Stimulated activated CD4-positive, alpha-beta T cell treated with anti-CD3 and anti-CD28 coated beads, Interleukin-15, amount 100 ng/mL, for 24 hours (primary cell): ENCODE data around the gene RBMS3.

Experiments
- DNase-seq: peaks from one replicate; pipeline ENCODE4 v3.0.0-alpha.2; 2020

Gene RBMS3

GRCh38 chr3:29537889-29538609, 257.2 kb downstream of the RBMS3 start:
- DNase-seq = no peak

- no peak for DNase-seq
These were observed 257.7 kb downstream of the RBMS3 start for GRCh38 chr3:29538610-29538958.

GRCh38 chr3:29540544-29540943, 259.7 kb downstream of the RBMS3 start:
- no peak for DNase-seq

GRCh38 chr3:29544701-29545363, 264.0 kb downstream of the RBMS3 start:
- DNase-seq = no peak

- no peak for DNase-seq
These were observed 264.7 kb downstream of the RBMS3 start for GRCh38 chr3:29545615-29546014.

GRCh38 chr3:29552051-29552450, 271.2 kb downstream of the RBMS3 start:
- DNase-seq = no peak

GRCh38 chr3:29554566-29554965, 273.7 kb downstream of the RBMS3 start:
- DNase-seq = no peak

- no peak for DNase-seq
These were observed 274.7 kb downstream of the RBMS3 start for GRCh38 chr3:29555590-29555989.

- no peak for DNase-seq
These were observed 276.3 kb downstream of the RBMS3 start for GRCh38 chr3:29557186-29557585.

GRCh38 chr3:29557825-29558224, 277.0 kb downstream of the RBMS3 start:
- DNase-seq = no peak

GRCh38 chr3:29559741-29560465, 279.0 kb downstream of the RBMS3 start:
- no peak for DNase-seq

- no peak for DNase-seq
These were observed 280.8 kb downstream of the RBMS3 start for GRCh38 chr3:29561651-29562149.

GRCh38 chr3:29565236-29565635, 284.4 kb downstream of the RBMS3 start:
- no peak for DNase-seq

GRCh38 chr3:29567501-29567900, 286.6 kb downstream of the RBMS3 start:
- DNase-seq = no peak

- DNase-seq = no peak
These were observed 287.5 kb downstream of the RBMS3 start for GRCh38 chr3:29568355-29568754.

- no peak for DNase-seq
These were observed 295.3 kb downstream of the RBMS3 start for GRCh38 chr3:29576181-29576580.

- DNase-seq = no peak
These were observed 295.8 kb downstream of the RBMS3 start for GRCh38 chr3:29576675-29577074.

GRCh38 chr3:29577250-29577649, 296.4 kb downstream of the RBMS3 start:
- no peak for DNase-seq

GRCh38 chr3:29581311-29581710, 300.4 kb downstream of the RBMS3 start:
- DNase-seq = no peak

- DNase-seq = no peak
These were observed 301.4 kb downstream of the RBMS3 start for GRCh38 chr3:29582273-29582672.

- DNase-seq = no peak
These were observed 303.0 kb downstream of the RBMS3 start for GRCh38 chr3:29583861-29584260.

GRCh38 chr3:29585368-29585767, 304.5 kb downstream of the RBMS3 start:
- no peak for DNase-seq

- no peak for DNase-seq
These were observed 306.5 kb downstream of the RBMS3 start for GRCh38 chr3:29587340-29587739.

- no peak for DNase-seq
These were observed 309.1 kb downstream of the RBMS3 start for GRCh38 chr3:29590012-29590411.
